ENCODE data around the gene GJD3.

The GJD3 gene

GRCh38 chr17:40361063-40361924 lies 3.2 kb downstream of the GJD3 start:
- H3K27ac Mint-ChIP-seq: peak overlapping the region; percentile 68
- H3K27me3 Mint-ChIP-seq: peaks cover 19% of the 10 kb centered on the region
- no peaks in the 10 kb centered on the region for H3K9me3 Mint-ChIP-seq
- no peaks in the 10 kb centered on the region for H3K36me3 Mint-ChIP-seq (ENCODE audit: low read depth)
- peaks cover 17% of the 10 kb centered on the region for H3K4me1 Mint-ChIP-seq (ENCODE audit: low read depth)
- peak overlapping the region; percentile 7 for H3K4me3 Mint-ChIP-seq

- Mint-ChIP-seq H3K27me3 (peaks cover 19% of the 10 kb centered on the region), H3K27ac (no peak overlapping the region), H3K4me3 (no peak overlapping the region), H3K36me3 (ENCODE audit: low read depth) (no peaks in the 10 kb centered on the region), H3K4me1 (ENCODE audit: low read depth) (peaks cover 17% of the 10 kb centered on the region), H3K9me3 (no peaks in the 10 kb centered on the region)
Measured at GRCh38 chr17:40360091-40360490, 4.4 kb downstream of the GJD3 start.

GRCh38 chr17:40358323-40359038 lies 6.1 kb downstream of the GJD3 start:
- Mint-ChIP-seq H3K36me3 (ENCODE audit: low read depth) (no peaks in the 10 kb centered on the region), H3K4me3 (no peak overlapping the region), H3K27ac (no peak overlapping the region), H3K4me1 (ENCODE audit: low read depth) (peaks cover 16% of the 10 kb centered on the region), H3K9me3 (no peaks in the 10 kb centered on the region), H3K27me3 (peaks cover 18% of the 10 kb centered on the region)

GRCh38 chr17:40356990-40357881 lies 7.3 kb downstream of the GJD3 start:
- H3K36me3 Mint-ChIP-seq (ENCODE audit: low read depth): peaks cover 8% of the 10 kb centered on the region
- no peak overlapping the region for H3K4me3 Mint-ChIP-seq
- peaks cover 16% of the 10 kb centered on the region for H3K27me3 Mint-ChIP-seq
- no peaks in the 10 kb centered on the region for H3K9me3 Mint-ChIP-seq
- peaks cover 19% of the 10 kb centered on the region for H3K4me1 Mint-ChIP-seq (ENCODE audit: low read depth)
- H3K27ac Mint-ChIP-seq: no peak overlapping the region

- Mint-ChIP-seq H3K4me1 (ENCODE audit: low read depth) (peaks cover 11% of the 10 kb centered on the region), H3K36me3 (ENCODE audit: low read depth) (peaks cover 11% of the 10 kb centered on the region), H3K27ac (no peak overlapping the region), H3K4me3 (no peak overlapping the region), H3K9me3 (no peaks in the 10 kb centered on the region), H3K27me3 (peaks cover 11% of the 10 kb centered on the region)
Measured at GRCh38 chr17:40355804-40356758, 8.5 kb downstream of the GJD3 start.

GRCh38 chr17:40355123-40355803 lies 9.3 kb downstream of the GJD3 start:
- Mint-ChIP-seq H3K27me3 (peaks cover 3% of the 10 kb centered on the region), H3K4me1 (ENCODE audit: low read depth) (peaks cover 10% of the 10 kb centered on the region), H3K36me3 (ENCODE audit: low read depth) (peaks cover 13% of the 10 kb centered on the region), H3K9me3 (no peaks in the 10 kb centered on the region), H3K27ac (no peak overlapping the region), H3K4me3 (no peak overlapping the region)

- H3K36me3 Mint-ChIP-seq (ENCODE audit: low read depth): peaks cover 20% of the 10 kb centered on the region
- no peaks in the 10 kb centered on the region for H3K9me3 Mint-ChIP-seq
- no peak overlapping the region for H3K4me3 Mint-ChIP-seq
- H3K4me1 Mint-ChIP-seq (ENCODE audit: low read depth): peaks cover 12% of the 10 kb centered on the region
- H3K27me3 Mint-ChIP-seq: no peaks in the 10 kb centered on the region
- H3K27ac Mint-ChIP-seq: no peak overlapping the region
Measured at GRCh38 chr17:40354221-40355122, 10.1 kb downstream of the GJD3 start.

- H3K4me1 Mint-ChIP-seq (ENCODE audit: low read depth): peaks cover 24% of the 10 kb centered on the region
- no peaks in the 10 kb centered on the region for H3K27me3 Mint-ChIP-seq
- H3K4me3 Mint-ChIP-seq: no peak overlapping the region
- no peak overlapping the region for H3K27ac Mint-ChIP-seq
- H3K9me3 Mint-ChIP-seq: no peaks in the 10 kb centered on the region
- peaks cover 27% of the 10 kb centered on the region for H3K36me3 Mint-ChIP-seq (ENCODE audit: low read depth)
Measured at GRCh38 chr17:40352779-40353394, 11.7 kb downstream of the GJD3 start.

- no peak overlapping the region for H3K27ac Mint-ChIP-seq
- no peaks in the 10 kb centered on the region for H3K27me3 Mint-ChIP-seq
- peaks cover 29% of the 10 kb centered on the region for H3K4me1 Mint-ChIP-seq (ENCODE audit: low read depth)
- H3K4me3 Mint-ChIP-seq: no peak overlapping the region
- peaks cover 27% of the 10 kb centered on the region for H3K36me3 Mint-ChIP-seq (ENCODE audit: low read depth)
- no peaks in the 10 kb centered on the region for H3K9me3 Mint-ChIP-seq
Measured at GRCh38 chr17:40352237-40352778, 12.2 kb downstream of the GJD3 start.

- no peaks in the 10 kb centered on the region for H3K9me3 Mint-ChIP-seq
- H3K27ac Mint-ChIP-seq: no peak overlapping the region
- H3K27me3 Mint-ChIP-seq: no peaks in the 10 kb centered on the region
- peaks cover 27% of the 10 kb centered on the region for H3K36me3 Mint-ChIP-seq (ENCODE audit: low read depth)
- H3K4me1 Mint-ChIP-seq (ENCODE audit: low read depth): peaks cover 37% of the 10 kb centered on the region
- H3K4me3 Mint-ChIP-seq: no peak overlapping the region
Measured at GRCh38 chr17:40351359-40352236, 12.9 kb downstream of the GJD3 start.

GRCh38 chr17:40350689-40351358 lies 13.7 kb downstream of the GJD3 start:
- H3K4me1 Mint-ChIP-seq (ENCODE audit: low read depth): peaks cover 44% of the 10 kb centered on the region
- H3K36me3 Mint-ChIP-seq (ENCODE audit: low read depth): peaks cover 27% of the 10 kb centered on the region
- H3K9me3 Mint-ChIP-seq: no peaks in the 10 kb centered on the region
- no peak overlapping the region for H3K27ac Mint-ChIP-seq
- H3K27me3 Mint-ChIP-seq: no peaks in the 10 kb centered on the region
- H3K4me3 Mint-ChIP-seq: no peak overlapping the region
